A673 (cell line): ENCODE data around the gene PRORP.

Experiments
- EZH2 ChIP-seq: fragments of 200-600 bp; sonication (generic); IDR thresholded peaks from 2 replicates; pipeline ENCODE4 v1.6.1; 2017; ENCODE audit warnings: borderline replicate concordance, low read depth, mild to moderate bottlenecking, mixed read lengths, antibody characterized with exemption, low read length; ENCODE audit not compliant: poor library complexity, severe bottlenecking
- TF ChIP-seq, protein P1 (sequence below): fragments of 300-800, 200-600 bp; sonication (generic); conservative IDR thresholded peaks from 2 replicates; pipeline ENCODE4 v1.5.1; 2017; ENCODE audit warnings: low read depth, mild to moderate bottlenecking, antibody characterized with exemption, low read length, moderate library complexity, mixed read lengths

DNA sequence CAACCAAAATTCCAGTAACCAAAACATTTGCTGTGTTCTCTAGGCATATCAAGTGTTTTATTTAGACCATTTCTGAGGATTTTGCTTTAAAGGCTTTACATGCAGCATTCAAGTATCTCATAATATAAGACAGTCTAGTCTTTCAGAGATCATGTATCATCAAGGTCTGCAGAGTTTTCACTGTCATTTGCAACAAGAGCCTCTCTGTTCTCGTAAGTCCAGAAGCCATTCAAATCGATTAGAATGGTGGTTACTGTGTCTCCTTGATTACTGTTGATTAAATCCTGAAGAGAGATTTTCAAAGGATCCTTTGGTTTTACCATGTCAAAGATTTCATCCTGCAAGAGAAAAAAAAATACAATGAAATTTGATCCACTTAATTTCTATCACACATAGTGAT is 36.9 kb upstream of the PRORP start:
- TF ChIP-seq, protein P1, sequence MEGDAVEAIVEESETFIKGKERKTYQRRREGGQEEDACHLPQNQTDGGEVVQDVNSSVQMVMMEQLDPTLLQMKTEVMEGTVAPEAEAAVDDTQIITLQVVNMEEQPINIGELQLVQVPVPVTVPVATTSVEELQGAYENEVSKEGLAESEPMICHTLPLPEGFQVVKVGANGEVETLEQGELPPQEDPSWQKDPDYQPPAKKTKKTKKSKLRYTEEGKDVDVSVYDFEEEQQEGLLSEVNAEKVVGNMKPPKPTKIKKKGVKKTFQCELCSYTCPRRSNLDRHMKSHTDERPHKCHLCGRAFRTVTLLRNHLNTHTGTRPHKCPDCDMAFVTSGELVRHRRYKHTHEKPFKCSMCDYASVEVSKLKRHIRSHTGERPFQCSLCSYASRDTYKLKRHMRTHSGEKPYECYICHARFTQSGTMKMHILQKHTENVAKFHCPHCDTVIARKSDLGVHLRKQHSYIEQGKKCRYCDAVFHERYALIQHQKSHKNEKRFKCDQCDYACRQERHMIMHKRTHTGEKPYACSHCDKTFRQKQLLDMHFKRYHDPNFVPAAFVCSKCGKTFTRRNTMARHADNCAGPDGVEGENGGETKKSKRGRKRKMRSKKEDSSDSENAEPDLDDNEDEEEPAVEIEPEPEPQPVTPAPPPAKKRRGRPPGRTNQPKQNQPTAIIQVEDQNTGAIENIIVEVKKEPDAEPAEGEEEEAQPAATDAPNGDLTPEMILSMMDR, result no peak
- TF ChIP-seq EZH2, result no peak
